ENCODE data around the gene CFL1. TPM values are rescaled to one million over a fixed set of nuclear protein-coding genes. Genes with fewer than 3 reads are reported as not detected.

Gene CFL1
- total RNA-seq, 1 donor = 1,115 TPM

DNA sequence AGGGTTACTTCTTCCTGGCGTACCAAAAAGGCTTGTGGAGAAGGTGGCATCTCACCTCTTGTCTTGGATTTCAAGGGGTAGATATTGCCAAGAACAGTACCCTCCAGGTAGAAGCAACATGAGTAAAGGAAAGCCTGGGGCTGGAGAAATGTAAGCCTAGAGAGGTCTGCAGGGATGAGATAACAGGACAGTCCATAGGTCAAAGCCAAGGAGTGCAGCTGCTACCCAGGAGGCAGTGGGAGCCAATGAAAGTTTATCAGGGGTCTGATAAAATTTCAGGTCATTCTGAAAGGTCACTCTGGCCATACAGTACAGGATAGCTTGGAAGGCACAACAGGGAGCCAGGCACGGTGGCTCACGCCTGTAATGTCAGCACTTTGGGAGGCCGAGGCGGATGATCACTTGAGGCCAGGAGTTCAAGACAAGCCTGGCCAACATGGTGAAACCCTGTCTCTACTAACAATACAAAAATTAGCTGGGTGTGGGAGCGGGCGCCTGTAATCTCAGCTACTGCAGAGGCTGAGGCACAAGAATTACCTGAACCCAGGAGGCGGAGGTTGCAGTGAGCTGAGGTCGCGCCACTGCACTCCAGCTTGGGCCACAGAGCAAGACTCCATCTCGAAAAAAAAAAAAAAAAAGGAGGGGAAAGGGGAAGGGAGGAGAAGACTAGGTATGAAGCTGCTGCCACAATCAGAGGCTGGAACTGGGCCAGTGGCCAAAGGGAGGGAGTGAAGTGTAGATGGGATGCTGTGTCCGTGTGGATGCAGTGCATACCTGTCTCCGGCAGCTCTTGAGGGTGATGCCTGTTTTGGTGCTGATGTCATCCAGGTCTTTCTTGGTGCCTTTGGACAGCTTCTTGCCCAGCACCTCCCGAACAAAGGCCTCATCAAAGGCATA lies 29.1 kb upstream of the CFL1 start:
- peak overlapping the region; percentile 73 for H3K4me3 ChIP-seq (ENCODE audit: low read depth, low read length)
- no peak for DNase-seq (ENCODE audit: low read depth)
- TF ChIP-seq, protein P1, sequence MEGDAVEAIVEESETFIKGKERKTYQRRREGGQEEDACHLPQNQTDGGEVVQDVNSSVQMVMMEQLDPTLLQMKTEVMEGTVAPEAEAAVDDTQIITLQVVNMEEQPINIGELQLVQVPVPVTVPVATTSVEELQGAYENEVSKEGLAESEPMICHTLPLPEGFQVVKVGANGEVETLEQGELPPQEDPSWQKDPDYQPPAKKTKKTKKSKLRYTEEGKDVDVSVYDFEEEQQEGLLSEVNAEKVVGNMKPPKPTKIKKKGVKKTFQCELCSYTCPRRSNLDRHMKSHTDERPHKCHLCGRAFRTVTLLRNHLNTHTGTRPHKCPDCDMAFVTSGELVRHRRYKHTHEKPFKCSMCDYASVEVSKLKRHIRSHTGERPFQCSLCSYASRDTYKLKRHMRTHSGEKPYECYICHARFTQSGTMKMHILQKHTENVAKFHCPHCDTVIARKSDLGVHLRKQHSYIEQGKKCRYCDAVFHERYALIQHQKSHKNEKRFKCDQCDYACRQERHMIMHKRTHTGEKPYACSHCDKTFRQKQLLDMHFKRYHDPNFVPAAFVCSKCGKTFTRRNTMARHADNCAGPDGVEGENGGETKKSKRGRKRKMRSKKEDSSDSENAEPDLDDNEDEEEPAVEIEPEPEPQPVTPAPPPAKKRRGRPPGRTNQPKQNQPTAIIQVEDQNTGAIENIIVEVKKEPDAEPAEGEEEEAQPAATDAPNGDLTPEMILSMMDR (IDR thresholded peaks at IDR 0.05; ENCODE audit: insufficient read depth, low read depth, low read length) = no peak

- no peak for DNase-seq (ENCODE audit: low read depth)
- H3K4me3 ChIP-seq (ENCODE audit: low read depth, low read length) = no peak overlapping the region
- TF ChIP-seq, protein P1 (IDR thresholded peaks at IDR 0.05; ENCODE audit: insufficient read depth, low read depth, low read length) = no peak
These were observed 28.0 kb upstream of the CFL1 start for GRCh38 chr11:65885808-65886536.

GRCh38 chr11:65885231-65885630 lies 27.3 kb upstream of the CFL1 start:
- H3K4me3 ChIP-seq (ENCODE audit: low read depth, low read length) = no peak overlapping the region
- TF ChIP-seq, protein P1 (IDR thresholded peaks at IDR 0.05; ENCODE audit: insufficient read depth, low read depth, low read length) = no peak
- no peak for DNase-seq (ENCODE audit: low read depth)

DNA sequence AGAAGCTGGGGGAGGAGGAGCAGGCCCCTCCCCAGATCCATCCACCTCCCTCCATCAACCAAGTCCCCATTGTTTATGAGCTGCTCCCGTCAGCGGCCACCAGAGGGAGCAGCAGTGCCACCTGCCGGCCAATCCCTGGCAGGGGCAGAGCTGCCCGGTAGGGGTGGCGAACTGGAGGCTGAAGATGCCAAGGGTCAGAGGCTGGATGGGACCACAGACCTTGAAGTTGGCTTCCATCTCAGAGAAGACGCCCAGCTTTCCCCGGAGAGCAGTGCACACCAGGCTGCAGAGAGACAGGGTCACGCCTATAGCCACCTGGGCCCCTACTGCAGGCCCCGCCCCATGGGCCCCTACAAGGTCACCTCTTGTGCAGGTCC lies 26.7 kb upstream of the CFL1 start:
- peak; percentile 74 for DNase-seq (ENCODE audit: low read depth)
- H3K4me3 ChIP-seq (ENCODE audit: low read depth, low read length) = no peak overlapping the region
- TF ChIP-seq, protein P1 (IDR thresholded peaks at IDR 0.05; ENCODE audit: insufficient read depth, low read depth, low read length) = peak; percentile 99

DNA sequence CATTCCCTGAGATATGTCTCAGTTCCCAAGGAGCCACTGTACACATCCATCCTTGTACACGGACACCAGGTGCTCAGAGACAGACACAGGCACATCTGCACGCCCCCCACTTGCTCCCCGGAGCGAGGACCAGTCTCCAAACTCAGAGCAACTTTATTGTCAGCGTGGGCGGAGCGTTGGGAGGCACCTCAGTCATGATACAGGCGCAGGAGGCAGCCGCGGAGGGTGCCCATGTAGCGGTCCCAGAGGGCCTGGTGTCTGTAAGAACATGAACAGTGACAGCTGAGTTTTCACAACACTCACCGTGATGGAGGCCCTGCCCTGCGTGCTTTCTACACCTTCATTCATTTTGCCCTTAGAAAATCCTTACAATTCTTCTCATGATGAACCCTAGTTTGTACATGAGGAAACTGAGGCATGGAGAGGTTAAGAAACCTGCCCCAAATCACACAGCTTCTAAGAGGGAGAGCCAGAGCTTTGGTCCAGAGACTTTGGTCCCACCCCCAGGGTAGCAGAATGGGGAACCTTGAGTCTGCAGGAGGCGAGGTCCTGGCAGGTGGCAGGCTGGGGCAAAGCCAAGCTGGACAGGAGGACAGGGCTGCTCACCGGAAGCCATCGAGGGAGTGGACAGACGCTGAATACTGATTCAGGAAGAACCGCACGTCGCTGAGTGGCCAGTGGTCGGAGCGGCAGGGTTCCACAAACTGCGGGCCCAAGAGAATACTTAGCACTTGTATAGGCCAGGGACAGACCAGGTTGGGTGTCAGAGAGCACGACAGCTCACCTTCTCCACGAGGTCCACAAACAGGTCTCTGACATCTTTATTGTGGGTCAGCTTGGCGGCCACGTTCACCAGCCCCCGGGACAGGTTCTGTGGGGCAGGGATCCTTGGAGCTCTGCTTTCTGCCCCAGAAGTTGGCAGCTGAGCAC lies 26.1 kb upstream of the CFL1 start:
- TF ChIP-seq, protein P1 (IDR thresholded peaks at IDR 0.05; ENCODE audit: insufficient read depth, low read depth, low read length) = no peak
- no peak overlapping the region for H3K4me3 ChIP-seq (ENCODE audit: low read depth, low read length)
- DNase-seq (ENCODE audit: low read depth) = no peak

DNA sequence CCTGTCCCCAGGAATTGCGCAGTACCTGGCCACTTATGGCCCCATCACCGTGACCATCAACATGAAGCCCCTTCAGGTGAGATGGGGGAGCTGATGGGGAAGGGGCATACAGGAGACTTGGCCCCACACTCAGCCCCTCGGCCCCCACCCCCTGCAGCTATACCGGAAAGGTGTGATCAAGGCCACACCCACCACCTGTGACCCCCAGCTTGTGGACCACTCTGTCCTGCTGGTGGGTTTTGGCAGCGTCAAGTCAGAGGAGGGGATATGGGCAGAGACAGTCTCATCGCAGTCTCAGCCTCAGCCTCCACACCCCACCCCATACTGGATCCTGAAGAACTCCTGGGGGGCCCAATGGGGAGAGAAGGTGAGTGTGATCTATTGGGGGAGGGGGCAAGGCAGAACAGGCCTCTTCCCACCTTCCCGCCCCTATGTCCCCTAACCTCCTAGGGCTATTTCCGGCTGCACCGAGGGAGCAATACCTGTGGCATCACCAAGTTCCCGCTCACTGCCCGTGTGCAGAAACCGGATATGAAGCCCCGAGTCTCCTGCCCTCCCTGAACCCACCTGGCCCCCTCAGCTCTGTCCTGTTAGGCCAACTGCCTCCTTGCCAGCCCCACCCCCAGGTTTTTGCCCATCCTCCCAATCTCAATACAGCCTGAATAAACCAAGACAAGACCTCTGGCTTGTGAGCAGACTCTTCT lies 25.2 kb upstream of the CFL1 start:
- no peak for DNase-seq (ENCODE audit: low read depth)
- H3K4me3 ChIP-seq (ENCODE audit: low read depth, low read length) = no peak overlapping the region
- TF ChIP-seq, protein P1 (IDR thresholded peaks at IDR 0.05; ENCODE audit: insufficient read depth, low read depth, low read length) = no peak
